Measurements from ENCODE around the gene ULK4. TPM values are rescaled to one million over a fixed set of nuclear protein-coding genes. Genes with fewer than 3 reads are reported as not detected.

Gene ULK4
- total and polyA plus RNA-seq, 9 of the 15 experiments (the other 6 are each of a cell fraction or from before 2014, with no cell fraction given) = 3.0 to 5.9 (median 3.5) TPM

DNA sequence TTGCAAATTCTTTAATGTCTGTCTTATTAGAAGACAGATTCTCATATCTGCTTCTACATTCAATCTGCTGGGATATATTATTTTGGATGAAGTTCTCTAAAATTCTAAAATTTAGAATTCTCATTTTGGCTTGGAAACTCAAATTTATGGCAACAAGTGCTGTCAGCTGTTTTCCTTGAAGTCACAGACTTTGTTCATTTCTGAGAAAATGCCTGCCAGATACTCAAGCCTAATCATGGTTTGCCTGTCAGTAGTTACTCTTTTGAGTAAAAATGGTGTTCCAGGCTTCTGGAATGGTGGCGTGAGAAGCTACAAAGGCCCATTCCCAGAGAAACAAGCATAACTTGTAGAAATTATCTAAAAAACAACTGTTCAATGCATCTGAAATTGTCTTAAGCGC lies 646.8 kb downstream of the ULK4 start:
- no peaks in the 10 kb centered on the region for H3K9me3 ChIP-seq (replicated peaks; ENCODE audit: control insufficient read depth, insufficient read depth, low read depth, low read length)
- H3K9ac ChIP-seq (ENCODE audit: insufficient read depth in 1 of 2, low read depth in 2 of 2, low read length in 2 of 2) = no peak overlapping the region
- DNase-seq (ENCODE audit: extremely low read depth in 1 of 4, low spot score in 3 of 4) = no peak
- peaks cover under 1 to 2% of the 10 kb centered on the region in 2 experiments; a peak in 2 of 5 replicates for H3K27me3 ChIP-seq (ENCODE audit: control insufficient read depth in 2 of 2, insufficient read depth in 2 of 2, low read length in 2 of 2)
- no peaks in the 10 kb centered on the region for H3K4me1 ChIP-seq (replicated peaks in 1 of 2; ENCODE audit: control insufficient read depth in 2 of 2, insufficient read depth in 2 of 2, low read length in 2 of 2)
- no peaks in the 10 kb centered on the region for H3K79me2 ChIP-seq (ENCODE audit: control insufficient read depth, insufficient read depth, low read length)
- POLR2A ChIA-PET = no interaction called here
- no peak overlapping the region for H3K4me3 ChIP-seq
- intact Hi-C loops (cut with micrococcal nuclease) (no loop called here), in situ Hi-C loops (cut with MboI) (no loop called here)
- no TSS peak for BruUV-seq (replicated peaks)
- ATAC-seq = no peak
- CTCF ChIA-PET (ENCODE audit: low intra/inter-chr PET ratio) = no interaction called here
- TF ChIP-seq, protein P1, sequence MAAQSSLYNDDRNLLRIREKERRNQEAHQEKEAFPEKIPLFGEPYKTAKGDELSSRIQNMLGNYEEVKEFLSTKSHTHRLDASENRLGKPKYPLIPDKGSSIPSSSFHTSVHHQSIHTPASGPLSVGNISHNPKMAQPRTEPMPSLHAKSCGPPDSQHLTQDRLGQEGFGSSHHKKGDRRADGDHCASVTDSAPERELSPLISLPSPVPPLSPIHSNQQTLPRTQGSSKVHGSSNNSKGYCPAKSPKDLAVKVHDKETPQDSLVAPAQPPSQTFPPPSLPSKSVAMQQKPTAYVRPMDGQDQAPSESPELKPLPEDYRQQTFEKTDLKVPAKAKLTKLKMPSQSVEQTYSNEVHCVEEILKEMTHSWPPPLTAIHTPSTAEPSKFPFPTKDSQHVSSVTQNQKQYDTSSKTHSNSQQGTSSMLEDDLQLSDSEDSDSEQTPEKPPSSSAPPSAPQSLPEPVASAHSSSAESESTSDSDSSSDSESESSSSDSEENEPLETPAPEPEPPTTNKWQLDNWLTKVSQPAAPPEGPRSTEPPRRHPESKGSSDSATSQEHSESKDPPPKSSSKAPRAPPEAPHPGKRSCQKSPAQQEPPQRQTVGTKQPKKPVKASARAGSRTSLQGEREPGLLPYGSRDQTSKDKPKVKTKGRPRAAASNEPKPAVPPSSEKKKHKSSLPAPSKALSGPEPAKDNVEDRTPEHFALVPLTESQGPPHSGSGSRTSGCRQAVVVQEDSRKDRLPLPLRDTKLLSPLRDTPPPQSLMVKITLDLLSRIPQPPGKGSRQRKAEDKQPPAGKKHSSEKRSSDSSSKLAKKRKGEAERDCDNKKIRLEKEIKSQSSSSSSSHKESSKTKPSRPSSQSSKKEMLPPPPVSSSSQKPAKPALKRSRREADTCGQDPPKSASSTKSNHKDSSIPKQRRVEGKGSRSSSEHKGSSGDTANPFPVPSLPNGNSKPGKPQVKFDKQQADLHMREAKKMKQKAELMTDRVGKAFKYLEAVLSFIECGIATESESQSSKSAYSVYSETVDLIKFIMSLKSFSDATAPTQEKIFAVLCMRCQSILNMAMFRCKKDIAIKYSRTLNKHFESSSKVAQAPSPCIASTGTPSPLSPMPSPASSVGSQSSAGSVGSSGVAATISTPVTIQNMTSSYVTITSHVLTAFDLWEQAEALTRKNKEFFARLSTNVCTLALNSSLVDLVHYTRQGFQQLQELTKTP (IDR thresholded peaks at IDR 0.05; ENCODE audit: low read depth in 1 of 2, partially characterized antibody in 2 of 2) = no peak
- TF ChIP-seq MAFF (IDR thresholded peaks at IDR 0.05; ENCODE audit: low read length) (no peak), POLR2H (tag; IDR thresholded peaks at IDR 0.05; ENCODE audit: low read depth) (no peak), TAF15 (IDR thresholded peaks at IDR 0.05; ENCODE audit: low read depth, low read length) (no peak), ETS2 (tag; IDR thresholded peaks at IDR 0.05; ENCODE audit: borderline replicate concordance, poor library complexity, severe bottlenecking) (no peak)
- no peaks in the 10 kb centered on the region for H3K36me3 ChIP-seq (ENCODE audit: control insufficient read depth, insufficient read depth, low read length)
- H4K20me1 ChIP-seq (replicated peaks; ENCODE audit: control insufficient read depth, insufficient read depth, low read length) = no peaks in the 10 kb centered on the region
- no peak overlapping the region for H2AFZ ChIP-seq (ENCODE audit: low read depth, low read length)
- H3K9me1 ChIP-seq (ENCODE audit: control insufficient read depth, insufficient read depth, low read length) = no peaks in the 10 kb centered on the region
- no peak overlapping the region for H3K4me2 ChIP-seq (ENCODE audit: insufficient read depth, low read length)
- no peak for FAIRE-seq
- H3K27ac ChIP-seq (ENCODE audit: extremely low read depth, low read depth, low read length) = no peak overlapping the region
- 0% methylated on average over 2 of the region's 2 CpGs for WGBS (ENCODE audit: insufficient coverage, low coverage, missing lambda C conversion rate)

All from K562 (cell line).